CD4-positive, alpha-beta T cell treated with Interleukin-12 subunit alpha and Interleukin-12 subunit beta, for 1 hour (primary cell): ENCODE data around the gene LDAH.

ENCODE experiments used
- DNase-seq: peaks from one replicate; pipeline ENCODE4 v3.0.0-alpha.2; 2020

Gene LDAH

GRCh38 chr2:20666304-20667150 is 156.4 kb downstream of the LDAH start, which contains the start of gene GDF7:
Gene GDF7, plus strand, starts transcription at chr2:20667144. Its CDS starts 96 bp downstream, at chr2:20667240.
- peak; percentile 36 for DNase-seq

GRCh38 chr2:20666005-20666303 is 156.9 kb downstream of the LDAH start:
- DNase-seq: no peak

GRCh38 chr2:20665243-20666004 is 157.5 kb downstream of the LDAH start:
- no peak for DNase-seq

GRCh38 chr2:20664431-20665242 is 158.3 kb downstream of the LDAH start:
- no peak for DNase-seq

- no peak for DNase-seq
Measured at GRCh38 chr2:20664071-20664390, 158.9 kb downstream of the LDAH start.

GRCh38 chr2:20663196-20664070 is 159.5 kb downstream of the LDAH start:
- DNase-seq: no peak

GRCh38 chr2:20662308-20662937 is 160.5 kb downstream of the LDAH start:
- DNase-seq: no peak

- peak; percentile 76 for DNase-seq
Measured at GRCh38 chr2:20661421-20662307, 161.2 kb downstream of the LDAH start.

GRCh38 chr2:20660506-20661420 is 162.1 kb downstream of the LDAH start:
- DNase-seq: no peak

- DNase-seq: no peak
Measured at GRCh38 chr2:20657522-20658235, 165.2 kb downstream of the LDAH start.

GRCh38 chr2:20656561-20656960 is 166.3 kb downstream of the LDAH start:
- DNase-seq: no peak

- no peak for DNase-seq
Measured at GRCh38 chr2:20654535-20654813, 168.4 kb downstream of the LDAH start.

- DNase-seq: no peak
Measured at GRCh38 chr2:20653695-20654534, 169.0 kb downstream of the LDAH start.

GRCh38 chr2:20652673-20653575 is 170.0 kb downstream of the LDAH start:
- DNase-seq: no peak

GRCh38 chr2:20652141-20652540 is 170.8 kb downstream of the LDAH start:
- no peak for DNase-seq

GRCh38 chr2:20651731-20652099 is 171.2 kb downstream of the LDAH start:
- no peak for DNase-seq
